A549 treated with AZD9567 at 1 μM for 4 hours (cell line): Measurements from ENCODE around the gene KIRREL2. TPM values are rescaled to one million over a fixed set of nuclear protein-coding genes. Genes with fewer than 3 reads are reported as not detected.

Experiments
- total RNA-seq: library from RNA; stranded (reverse); fragments of 200-300 nt; extraction: Qiagen RNA extraction; gene quantifications from 5 replicates; pipeline ENCODE4 v1.2.3, GENCODE V29; 2022; ENCODE audit not compliant: insufficient read depth

The KIRREL2 gene
- total RNA-seq: 0.39 to 0.61 TPM (median 0.49 TPM) in 4 of 5 replicates, not detected in the other

GRCh38 chr19:35856546-35857149 lies at the start of gene KIRREL2:
KIRREL2 (plus strand) TSS chr19:35856911; CDS start chr19:35857120, 209 bp downstream.

GRCh38 chr19:35812220-35813042 lies 44.3 kb upstream of the KIRREL2 start, which contains the start of gene PRODH2:
PRODH2 (minus strand) TSS chr19:35812845; CDS start chr19:35812805, 40 bp downstream.

GRCh38 chr19:35852029-35852780 lies 4.5 kb upstream of the KIRREL2 start, which contains the start of gene NPHS1:
NPHS1 (minus strand) TSS chr19:35852504; CDS start chr19:35851837, 667 bp downstream.

GRCh38 chr19:35868172-35868822 lies 11.6 kb downstream of the KIRREL2 start, which contains the start of gene APLP1:
APLP1 (plus strand) TSS chr19:35868574; CDS start chr19:35868637, 63 bp downstream.

GRCh38 chr19:35901854-35902661 lies 45.3 kb downstream of the KIRREL2 start, which contains the start of gene HCST:
HCST (plus strand) TSS chr19:35902529; CDS start chr19:35902594, 65 bp downstream.

GRCh38 chr19:35908010-35908441 lies 51.3 kb downstream of the KIRREL2 start, which contains the start of gene TYROBP:
TYROBP (minus strand) TSS chr19:35908295; CDS start chr19:35908228, 67 bp downstream.

Other genes starting within 250 kb of the KIRREL2 start
- 7.1 to 16.9 TPM (median 15.8 TPM) in 5 replicates for gene HAUS5, start 244.2 kb upstream of the KIRREL2 start, total RNA-seq
- gene RBM42, start 227.9 kb upstream of the KIRREL2 start, total RNA-seq: 134 to 209 TPM (median 196 TPM) in 5 replicates
- 1.8 to 3.6 TPM (median 2.4 TPM) in 4 of 5 replicates, not detected in the other for gene ETV2, start 215.2 kb upstream of the KIRREL2 start, total RNA-seq
- 1,345 to 2,265 TPM (median 1,386 TPM) in 5 replicates for gene COX6B1, start 208.6 kb upstream of the KIRREL2 start, total RNA-seq
- gene UPK1A, start 190.4 kb upstream of the KIRREL2 start, total RNA-seq: 0.75 to 1.1 TPM (median 0.86 TPM) in 4 of 5 replicates, not detected in the other
- not detected in 5 replicates for gene ZBTB32, start 152.4 kb upstream of the KIRREL2 start, total RNA-seq
- 56.0 to 66.5 TPM (median 61.9 TPM) in 5 replicates for gene KMT2B, start 138.9 kb upstream of the KIRREL2 start, total RNA-seq
- gene IGFLR1, start 114.5 kb upstream of the KIRREL2 start, total RNA-seq: 12.6 to 17.0 TPM (median 12.9 TPM) in 5 replicates
- gene U2AF1L4, start 111.5 kb upstream of the KIRREL2 start, total RNA-seq: 14.5 to 26.3 TPM (median 25.6 TPM) in 5 replicates
- gene PSENEN, start 111.3 kb upstream of the KIRREL2 start, total RNA-seq: 259 to 313 TPM (median 277 TPM) in 5 replicates
- 22.9 to 57.3 TPM (median 27.5 TPM) in 5 replicates for gene LIN37, start 108.3 kb upstream of the KIRREL2 start, total RNA-seq
- 0.28 to 0.42 TPM (median 0.36 TPM) in 4 of 5 replicates, not detected in the other for gene HSPB6, start 99.9 kb upstream of the KIRREL2 start, total RNA-seq
- 23.3 to 34.4 TPM (median 28.2 TPM) in 5 replicates for gene PROSER3, start 98.7 kb upstream of the KIRREL2 start, total RNA-seq
- 5.6 to 17.7 TPM (median 8.4 TPM) in 5 replicates for gene ARHGAP33, start 81.3 kb upstream of the KIRREL2 start, total RNA-seq
- 0.22 to 0.40 TPM (median 0.32 TPM) in 4 of 5 replicates, not detected in the other for gene PRODH2, start 44.1 kb upstream of the KIRREL2 start, total RNA-seq
- 0.47 to 0.70 TPM (median 0.57 TPM) in 4 of 5 replicates, not detected in the other for gene NPHS1, start 4.4 kb upstream of the KIRREL2 start, total RNA-seq
- gene APLP1, start 11.7 kb downstream of the KIRREL2 start, total RNA-seq: 58.7 to 97.2 TPM (median 91.0 TPM) in 5 replicates
- 3.0 to 9.9 TPM (median 8.2 TPM) in 5 replicates for gene NFKBID, start 43.6 kb downstream of the KIRREL2 start, total RNA-seq
- gene HCST, start 45.6 kb downstream of the KIRREL2 start, total RNA-seq: 0.25 to 0.67 TPM (median 0.50 TPM) in 4 of 5 replicates, not detected in the other
- 0.17 TPM in 1 of 5 replicates, not detected in the others for gene TYROBP, start 51.4 kb downstream of the KIRREL2 start, total RNA-seq
- 14.2 to 23.4 TPM (median 21.3 TPM) in 5 replicates for gene LRFN3, start 79.5 kb downstream of the KIRREL2 start, total RNA-seq
- 25.6 to 52.9 TPM (median 51.2 TPM) in 5 replicates for gene SDHAF1, start 138.3 kb downstream of the KIRREL2 start, total RNA-seq
- 0.20 to 0.43 TPM (median 0.23 TPM) in 4 of 5 replicates, not detected in the other for gene SYNE4, start 151.9 kb downstream of the KIRREL2 start, total RNA-seq
- 22.8 to 29.3 TPM (median 23.7 TPM) in 5 replicates for gene ALKBH6, start 157.3 kb downstream of the KIRREL2 start, total RNA-seq
- gene CLIP3, start 176.0 kb downstream of the KIRREL2 start, total RNA-seq: 1.0 to 1.4 TPM (median 1.2 TPM) in 4 of 5 replicates, not detected in the other
- 7.1 to 7.9 TPM (median 7.8 TPM) in 5 replicates for gene THAP8, start 197.4 kb downstream of the KIRREL2 start, total RNA-seq
- gene WDR62, start 198.0 kb downstream of the KIRREL2 start, total RNA-seq: 20.3 to 30.6 TPM (median 28.8 TPM) in 5 replicates